BLaER1 (cell line): Measurements from ENCODE around the gene CAPN9.
"Not testable (repeated sequence)": the region's sequence is repeated elsewhere in the genome, so short reads cannot be mapped to it uniquely, and the experiment has no call there.

Experiments
- H3K27ac ChIP-seq: shearing (Covaris generic); formaldehyde crosslinking; 2 replicates; pipeline ENCODE4 v1.8.1; 2022
- H3K27me3 ChIP-seq: shearing (Covaris generic); formaldehyde crosslinking; 2 replicates; pipeline ENCODE4 v1.8.1; 2022
- H3K36me3 ChIP-seq: shearing (Covaris generic); formaldehyde crosslinking; 2 replicates; pipeline ENCODE4 v1.8.1; 2022
- H3K4me1 ChIP-seq: shearing (Covaris generic); formaldehyde crosslinking; 2 replicates; pipeline ENCODE4 v1.8.1; 2022
- H3K4me2 ChIP-seq: shearing (Covaris generic); formaldehyde crosslinking; 2 replicates; pipeline ENCODE4 v1.8.1; 2022
- H3K4me3 ChIP-seq: shearing (Covaris generic); formaldehyde crosslinking; 2 replicates; pipeline ENCODE4 v1.8.1; 2022
- H3K9ac ChIP-seq: shearing (Covaris generic); formaldehyde crosslinking; 2 replicates; pipeline ENCODE4 v1.8.1; 2022
- H3K9me3 ChIP-seq: shearing (Covaris generic); formaldehyde crosslinking; 2 replicates; pipeline ENCODE4 v1.8.1; 2022
- H4K20me1 ChIP-seq: shearing (Covaris generic); formaldehyde crosslinking; 2 replicates; pipeline ENCODE4 v1.8.1; 2022
- Cebpa-rat ChIP-seq: shearing (Covaris generic); IDR thresholded peaks from 2 replicates; pipeline ENCODE4 v1.8.1; 2022

The CAPN9 gene, protein sequence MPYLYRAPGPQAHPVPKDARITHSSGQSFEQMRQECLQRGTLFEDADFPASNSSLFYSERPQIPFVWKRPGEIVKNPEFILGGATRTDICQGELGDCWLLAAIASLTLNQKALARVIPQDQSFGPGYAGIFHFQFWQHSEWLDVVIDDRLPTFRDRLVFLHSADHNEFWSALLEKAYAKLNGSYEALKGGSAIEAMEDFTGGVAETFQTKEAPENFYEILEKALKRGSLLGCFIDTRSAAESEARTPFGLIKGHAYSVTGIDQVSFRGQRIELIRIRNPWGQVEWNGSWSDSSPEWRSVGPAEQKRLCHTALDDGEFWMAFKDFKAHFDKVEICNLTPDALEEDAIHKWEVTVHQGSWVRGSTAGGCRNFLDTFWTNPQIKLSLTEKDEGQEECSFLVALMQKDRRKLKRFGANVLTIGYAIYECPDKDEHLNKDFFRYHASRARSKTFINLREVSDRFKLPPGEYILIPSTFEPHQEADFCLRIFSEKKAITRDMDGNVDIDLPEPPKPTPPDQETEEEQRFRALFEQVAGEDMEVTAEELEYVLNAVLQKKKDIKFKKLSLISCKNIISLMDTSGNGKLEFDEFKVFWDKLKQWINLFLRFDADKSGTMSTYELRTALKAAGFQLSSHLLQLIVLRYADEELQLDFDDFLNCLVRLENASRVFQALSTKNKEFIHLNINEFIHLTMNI

DNA sequence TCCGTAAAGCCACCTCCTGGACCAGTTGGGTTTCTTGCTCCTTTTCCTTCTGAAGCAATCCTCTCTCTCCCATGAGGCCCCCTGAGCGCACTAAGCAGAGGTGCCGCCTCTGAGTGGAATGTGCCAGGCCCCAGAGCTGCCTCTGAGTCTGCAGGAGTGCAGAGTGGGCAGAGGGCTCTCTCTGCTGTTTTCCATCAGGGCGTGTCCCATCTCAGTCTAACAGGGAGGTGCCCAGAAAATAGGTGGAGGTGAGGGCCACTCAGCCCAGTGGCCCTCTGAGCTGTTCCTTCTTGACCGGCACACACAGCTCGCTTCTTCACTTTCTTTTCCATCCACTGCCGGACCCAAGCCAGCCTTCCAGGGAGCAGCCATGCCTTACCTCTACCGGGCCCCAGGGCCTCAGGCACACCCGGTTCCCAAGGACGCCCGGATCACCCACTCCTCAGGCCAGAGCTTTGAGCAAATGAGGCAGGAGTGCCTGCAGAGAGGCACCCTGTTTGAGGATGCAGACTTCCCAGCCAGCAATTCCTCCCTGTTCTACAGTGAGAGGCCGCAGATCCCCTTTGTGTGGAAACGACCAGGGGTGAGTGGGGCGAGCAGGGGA is at the start of gene CAPN9:
CAPN9 (plus strand) TSS at position 262 of the 604 bp plus-strand sequence; CDS start at position 371, 109 bp downstream.
- Histone ChIP-seq H4K20me1 (no peaks in the 10 kb centered on the region), H3K27me3 (no peaks in the 10 kb centered on the region), H3K9me3 (no peaks in the 10 kb centered on the region), H3K27ac (no peak within 1 kb of the TSS), H3K36me3 (no peaks in the 10 kb centered on the region), H3K9ac (no peak within 1 kb of the TSS), H3K4me2 (no peak within 1 kb of the TSS), H3K4me1 (peaks cover 38% of the 10 kb centered on the region), H3K4me3 (no peak within 1 kb of the TSS)
- no peak for TF ChIP-seq Cebpa-rat

DNA sequence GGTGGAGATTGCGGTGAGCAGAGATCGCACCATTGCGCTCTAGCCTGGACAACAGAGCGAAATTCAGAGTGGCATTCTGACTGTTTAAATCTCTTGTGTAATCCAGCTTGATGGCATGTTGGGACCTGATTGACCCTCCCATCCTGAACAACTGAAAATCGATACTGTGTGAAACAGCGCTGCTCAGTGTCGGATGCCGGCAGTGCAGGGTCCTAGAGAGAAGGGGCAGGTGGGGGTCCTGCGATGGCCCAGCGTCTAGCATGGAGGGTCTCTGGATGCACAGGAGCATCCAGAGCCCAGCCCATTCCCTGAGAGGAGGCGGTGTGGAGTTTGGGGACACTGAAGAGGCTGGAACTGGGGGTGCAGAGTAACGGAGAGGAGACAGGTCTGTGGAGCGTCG is 49.1 kb upstream of the CAPN9 start:
- no peak overlapping the region for H3K9ac ChIP-seq
- TF ChIP-seq Cebpa-rat: no peak

DNA sequence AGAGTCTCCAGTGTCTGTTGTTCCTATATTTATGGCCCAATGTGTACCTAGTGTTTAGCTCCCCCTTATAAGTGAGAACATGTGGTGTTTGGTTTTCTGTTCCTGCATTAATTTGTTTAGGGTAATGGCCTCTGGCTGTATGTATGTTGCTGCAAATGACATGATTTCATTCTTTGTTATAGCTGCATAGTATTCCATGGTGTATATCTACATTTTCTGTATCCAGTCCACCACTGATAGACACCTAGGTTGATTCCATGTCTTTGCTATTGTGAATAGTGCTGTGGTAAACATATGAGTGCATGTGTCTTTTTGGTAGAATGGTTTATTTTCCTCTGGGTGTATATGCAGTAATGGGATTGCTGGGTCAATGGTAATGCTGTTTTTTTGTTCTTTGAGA is 48.2 kb upstream of the CAPN9 start:
- not testable (repeated sequence) for H3K4me3 ChIP-seq, H3K27me3 ChIP-seq, H3K27ac ChIP-seq

More for the DNA sequence above, 49.1 kb upstream of the CAPN9 start:
- Histone ChIP-seq H3K9me3 (no peaks in the 10 kb centered on the region), H3K4me3 (no peak overlapping the region), H3K4me1 (peaks cover 13% of the 10 kb centered on the region), H3K27ac (no peak overlapping the region), H3K27me3 (no peaks in the 10 kb centered on the region; the same call in 1 of the 2 replicates), H4K20me1 (no peaks in the 10 kb centered on the region; the same call in 1 of the 2 replicates), H3K36me3 (peaks cover 21% of the 10 kb centered on the region), H3K4me2 (no peak overlapping the region)

DNA sequence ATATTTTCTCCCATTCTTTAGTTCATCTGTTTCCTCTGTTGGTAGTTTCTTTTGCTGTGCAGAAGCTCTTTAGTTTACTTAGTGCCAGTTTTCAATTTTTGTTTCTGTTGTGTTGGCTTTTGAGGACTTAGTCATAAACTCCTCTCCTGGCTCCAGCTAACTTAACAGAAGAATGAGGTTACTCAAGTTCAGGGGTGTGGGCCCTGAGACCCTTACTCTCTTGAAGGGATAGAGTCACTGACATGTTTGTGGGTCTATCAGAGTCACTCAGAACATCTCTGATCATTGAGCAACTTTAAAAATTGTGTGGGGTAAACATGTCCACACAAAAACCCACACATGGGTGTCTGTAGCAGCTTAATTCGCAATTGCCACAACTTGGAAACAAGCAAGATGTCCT is 47.5 kb upstream of the CAPN9 start:
- Histone ChIP-seq H3K9me3 (no peaks in the 10 kb centered on the region), H3K36me3 (peaks cover 5% of the 10 kb centered on the region), H3K4me1 (peaks cover 12% of the 10 kb centered on the region), H3K4me2 (no peak overlapping the region), H4K20me1 (no peaks in the 10 kb centered on the region; the same call in 1 of the 2 replicates), H3K27me3 (no peaks in the 10 kb centered on the region; the same call in 1 of the 2 replicates), H3K27ac (no peak overlapping the region), H3K9ac (no peak overlapping the region), H3K4me3 (no peak overlapping the region)
- no peak for TF ChIP-seq Cebpa-rat

More for the DNA sequence above, 48.2 kb upstream of the CAPN9 start:
- H3K4me2 ChIP-seq, H4K20me1 ChIP-seq, H3K9ac ChIP-seq, H3K9me3 ChIP-seq: not testable (repeated sequence)
- Histone ChIP-seq H3K4me1 (peaks cover 16% of the 10 kb centered on the region), H3K36me3 (peaks cover 13% of the 10 kb centered on the region)

DNA sequence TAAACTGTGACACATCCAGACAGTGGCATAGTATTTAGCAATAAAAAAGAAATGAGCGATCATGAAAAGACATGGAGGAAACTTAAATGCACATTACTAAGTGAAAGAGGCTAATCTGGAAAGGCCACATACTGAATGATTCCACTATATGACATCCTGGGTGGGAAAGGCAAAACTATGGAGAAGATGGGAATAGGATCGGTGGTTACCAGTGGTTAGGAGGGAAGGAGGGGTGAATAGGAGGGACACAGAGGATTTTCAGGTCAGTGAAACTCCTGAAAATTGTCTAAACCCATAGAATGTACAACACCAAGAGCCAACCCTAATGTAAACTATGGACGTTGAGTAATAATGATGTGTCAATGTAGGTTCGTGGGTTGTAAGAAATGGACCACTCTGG is 47.1 kb upstream of the CAPN9 start:
- Histone ChIP-seq H3K27me3 (no peaks in the 10 kb centered on the region; the same call in 1 of the 2 replicates), H3K36me3 (peaks cover under 1% of the 10 kb centered on the region; the same call in 1 of the 2 replicates), H3K4me2 (no peak overlapping the region), H3K9ac (no peak overlapping the region), H3K9me3 (no peaks in the 10 kb centered on the region), H3K27ac (no peak overlapping the region), H4K20me1 (no peaks in the 10 kb centered on the region; the same call in 1 of the 2 replicates), H3K4me3 (no peak overlapping the region), H3K4me1 (peaks cover 8% of the 10 kb centered on the region)
- no peak for TF ChIP-seq Cebpa-rat

DNA sequence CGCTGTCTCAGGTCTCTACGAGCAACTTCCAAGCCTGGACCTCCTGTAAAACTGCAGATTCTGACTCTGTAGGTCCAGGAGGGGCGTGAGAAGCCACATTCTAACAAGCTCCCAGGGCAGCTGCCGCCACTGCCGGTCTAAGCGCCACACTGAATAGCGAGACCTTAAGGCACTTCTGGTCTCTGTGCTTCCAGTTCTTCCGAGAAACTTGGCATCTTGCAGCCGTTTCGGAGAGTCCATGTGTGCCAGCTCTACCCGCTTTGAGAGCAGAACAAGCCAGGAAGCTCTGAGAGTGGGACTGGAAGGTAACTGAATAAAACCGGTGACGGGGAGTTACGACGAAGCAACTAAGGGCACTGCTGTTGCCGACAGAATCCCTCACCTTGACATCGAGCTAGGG is 45.8 kb upstream of the CAPN9 start:
- H3K4me3 ChIP-seq: no peak overlapping the region
- H3K9me3 ChIP-seq: no peaks in the 10 kb centered on the region
- H3K9ac ChIP-seq: no peak overlapping the region
- H3K4me2 ChIP-seq: no peak overlapping the region
- H3K27ac ChIP-seq: no peak overlapping the region
- H3K36me3 ChIP-seq: no peaks in the 10 kb centered on the region
- TF ChIP-seq Cebpa-rat: no peak
- peaks cover 7% of the 10 kb centered on the region for H3K4me1 ChIP-seq
- H3K27me3 ChIP-seq: no peaks in the 10 kb centered on the region; the same call in 1 of the 2 replicates
- H4K20me1 ChIP-seq: no peaks in the 10 kb centered on the region

DNA sequence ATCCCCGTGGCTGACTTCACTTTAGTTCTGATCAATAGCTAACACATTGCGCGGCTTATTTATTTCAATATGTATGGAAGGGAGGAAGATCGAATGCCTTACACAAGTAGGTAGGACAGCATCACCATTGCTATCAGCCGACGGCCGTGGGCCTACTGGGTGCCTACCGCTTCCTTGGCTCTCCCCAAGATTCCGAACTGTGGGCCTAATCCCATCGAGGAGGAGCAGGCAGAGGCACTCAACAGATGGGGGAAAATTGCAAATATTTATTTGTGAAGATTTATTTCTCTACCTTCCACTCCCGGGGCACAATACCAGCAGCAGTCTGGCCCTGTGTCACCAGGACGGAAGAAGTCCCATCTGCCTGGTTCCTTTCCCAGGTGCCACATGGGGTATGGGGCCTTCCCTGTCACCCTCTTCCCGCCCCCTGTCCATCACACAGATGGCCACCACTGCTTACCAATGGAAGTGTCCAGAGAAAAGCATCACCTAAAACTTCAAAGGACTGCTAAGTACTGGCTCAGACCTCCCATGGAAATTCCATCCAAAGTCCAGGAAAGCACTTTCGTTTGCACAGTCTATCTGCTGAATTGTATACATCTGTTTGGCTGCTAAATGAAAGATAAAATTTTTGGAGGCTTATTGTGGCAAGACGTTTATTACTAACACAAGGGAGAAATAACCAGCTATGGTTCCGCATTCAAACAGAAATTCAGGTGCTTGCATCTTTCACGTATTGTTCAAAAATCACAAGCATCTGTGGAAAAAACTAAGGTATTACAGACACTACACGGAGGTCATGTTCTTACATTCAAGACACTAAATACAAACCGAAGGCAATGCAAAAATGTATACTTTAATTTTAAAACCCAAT is 45.1 kb upstream of the CAPN9 start:
- Histone ChIP-seq H3K4me3 (no peak overlapping the region), H3K4me2 (no peak overlapping the region), H3K9me3 (no peaks in the 10 kb centered on the region), H3K4me1 (peaks cover 7% of the 10 kb centered on the region), H3K27ac (no peak overlapping the region), H3K36me3 (no peaks in the 10 kb centered on the region), H4K20me1 (no peaks in the 10 kb centered on the region), H3K9ac (no peak overlapping the region), H3K27me3 (no peaks in the 10 kb centered on the region; the same call in 1 of the 2 replicates)
- no peak for TF ChIP-seq Cebpa-rat

DNA sequence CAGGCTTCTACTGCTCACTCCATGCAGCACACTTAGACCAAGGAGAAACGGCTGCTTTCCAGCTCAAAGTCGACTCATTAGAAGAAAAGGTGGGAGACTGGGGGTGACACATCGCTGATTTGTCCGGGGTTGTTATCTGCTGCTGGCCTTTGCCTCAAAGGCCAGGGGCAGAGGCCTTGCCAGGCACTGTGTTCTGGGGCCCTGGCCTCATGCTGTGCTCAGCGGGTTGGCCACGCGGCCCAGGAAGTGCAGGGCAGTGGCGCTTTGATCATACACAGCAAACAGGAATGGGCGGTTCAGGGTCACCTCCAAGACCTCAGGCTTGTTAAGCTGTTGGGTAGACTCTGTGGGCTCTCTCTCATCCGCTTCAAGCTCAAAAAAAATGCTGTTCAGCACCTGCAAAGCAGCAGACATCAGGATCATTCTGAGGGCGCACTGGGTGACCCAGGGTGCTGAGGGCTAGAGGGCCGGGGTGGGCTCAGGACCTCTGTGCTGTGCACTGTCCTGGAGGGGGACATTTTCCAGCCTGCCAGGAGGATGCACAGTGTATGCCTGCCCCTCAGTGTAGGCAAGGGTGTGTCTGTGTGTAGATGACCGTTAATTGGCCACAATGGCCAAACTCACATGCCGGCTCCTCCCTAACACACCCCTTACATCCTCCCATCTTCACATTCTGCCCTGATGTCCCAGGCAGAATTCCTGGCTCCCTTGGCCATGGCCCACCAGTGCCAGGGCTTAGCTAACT is 44.1 kb upstream of the CAPN9 start:
- no peak for TF ChIP-seq Cebpa-rat
- no peaks in the 10 kb centered on the region for H3K36me3 ChIP-seq
- H4K20me1 ChIP-seq: no peaks in the 10 kb centered on the region
- no peak overlapping the region for H3K4me3 ChIP-seq
- no peaks in the 10 kb centered on the region; the same call in 1 of the 2 replicates for H3K27me3 ChIP-seq
- no peaks in the 10 kb centered on the region for H3K9me3 ChIP-seq
- H3K27ac ChIP-seq: no peak overlapping the region
- no peak overlapping the region for H3K9ac ChIP-seq
- H3K4me1 ChIP-seq: peaks cover 14% of the 10 kb centered on the region
- H3K4me2 ChIP-seq: no peak overlapping the region
